Heart left ventricle (tissue), 16 donors: ENCODE results near the gene SP140L. TPM values are rescaled to one million over a fixed set of nuclear protein-coding genes. Genes with fewer than 3 reads are reported as not detected.
A peak's percentile ranks its signal among the peaks of the same experiment; 100 is the strongest.

ENCODE experiments used
- ATAC-seq, 4 donors: fragments of 200-7000 bp; cut with Tn5 transposase; one replicate each; pipeline ENCODE4 v1.9.1; 2020 to 2022; ENCODE audit warnings: moderate library complexity in 4 of 4, mild to moderate bottlenecking in 3 of 4, moderate number of reproducible peaks in 1 of 4
- DNase-seq, 5 donors: peaks; one replicate each; pipeline ENCODE4 v3.0.0-alpha.2; 2020
- H3K27ac ChIP-seq, 12 donors: fragments of 200-600 bp; sonication (generic) in 4 of 12; one replicate each; pipeline versions ENCODE4 v1.5.0 to v1.8.0; 2016 to 2022; ENCODE audit warnings: mild to moderate bottlenecking in 2 of 12
- H3K27me3 ChIP-seq, 9 donors: fragments of 200-600 bp; sonication (generic) in 2 of 9; one replicate each; pipeline versions ENCODE4 v1.5.1 to v1.8.0; 2016 to 2022; ENCODE audit warnings: mild to moderate bottlenecking in 3 of 9
- H3K36me3 ChIP-seq, 9 donors: fragments of 200-600 bp; sonication (generic) in 2 of 9; one replicate each; pipeline versions ENCODE4 v1.5.0 to v1.8.0; 2018 to 2022; ENCODE audit warnings: mild to moderate bottlenecking in 2 of 9
- H3K4me1 ChIP-seq, 12 donors: fragments of 200-600 bp; sonication (generic) in 4 of 12; one replicate each; pipeline versions ENCODE4 v1.5.0 to v1.8.0; 2016 to 2022; ENCODE audit warnings: mild to moderate bottlenecking in 3 of 12
- H3K4me3 ChIP-seq, 12 donors: fragments of 200-600 bp; sonication (generic) in 4 of 12; one replicate each; pipeline versions ENCODE4 v1.5.0 to v1.8.0; 2017 to 2022; ENCODE audit warnings: mild to moderate bottlenecking in 9 of 12, moderate library complexity in 4 of 12
- H3K9me3 ChIP-seq, 12 donors: fragments of 200-600 bp; sonication (generic) in 4 of 12; one replicate each; pipeline versions ENCODE4 v1.5.0 to v1.8.0; 2016 to 2022; ENCODE audit warnings: mild to moderate bottlenecking in 1 of 12
- CTCF ChIP-seq, 12 donors: fragments of 200-600 bp; sonication (generic) in 4 of 12; IDR thresholded peaks; one replicate each; pipeline versions ENCODE4 v1.5.0 to v1.8.0; 2018 to 2022; ENCODE audit warnings: antibody characterized with exemption in 12 of 12, mild to moderate bottlenecking in 5 of 12
- POLR2A ChIP-seq, 2 donors: fragments of 450-650 bp; IDR thresholded peaks; one replicate each; pipeline ENCODE4 v1.6.1; 2017; ENCODE audit warnings: antibody characterized with exemption in 2 of 2, mild to moderate bottlenecking in 2 of 2, moderate library complexity in 2 of 2
- WGBS, 4 donors: extraction: QIAGEN DNeasy Blood & Tissue Kit in 2 of 4; methylation state at CpG; one replicate each; pipeline versions ENCODE4 v1.1.5 to v1.1.7; 2013 to 2018; 5-methylcytosine and 5-hydroxymethylcytosine counted together
- intact Hi-C, 10 donors: fragments of 100-400 bp; cut with DNase I; formaldehyde crosslinking; loops; one replicate each; pipeline versions ENCODE4 v1.11.1 to v1.14.2; 2022
- polyA plus RNA-seq, 2 donors: library from polyadenylated mRNA; stranded (reverse); fragments of 200-250 nt; gene quantifications; one replicate each; pipeline ENCODE4 v1.2.3, GENCODE V29; 2013
- total RNA-seq, 9 donors: library from RNA; depleted of rRNA in 2 of 9; stranded (reverse); fragments of >200 nt in 2 of 9; fragmentation: NEBNext Ultra II Directional in 3 of 9; extraction: Animal tissue kit (Norgen Biotek cat#: 25700) in 3 of 9; gene quantifications; one replicate each; pipeline versions ENCODE4 v1.1.0 to v1.2.4, GENCODE V29; 2016 to 2023
- donor health status: ischemic (EF 13 %, LVEDD 7.1; RV severe dilation, severe dysfunction).
- donor health status: healthy with polysubstance abuse.
- donor health status: DM: no; HTN: yes; CAD: no.
- donor health status: DM: no; HTN: no; CAD: no.
- donor health status: ischemic (EF 25% LVEDD 6.9; RV normal size, moderate dysfunction).
- donor health status: ischemic (EF 25% LVEDD 5.7; RV mildly dilated, moderate dysfunction).
- donor health status: healthy.
- donor health status: DM: yes; HTN: yes; CAD: no.
- donor health status: ischemic (EF 35%, LVEDD 5.7; RV mildly dilated, moderate dysfunction).
- donor health status: nonischemic (EF 11% LVEDD 7.7; RV severe dilation, severe dysfunction).
- donor health status: DM: yes; HTN: yes; CAD: no.
- donor health status: PGD.
- donor health status: ischemic (EF 29% LVEDD 5.4; RV normal size, mild dysfunction).
- donor health status: nonischemic (EF 23%, LVEDD 6.1; RV moderate dilation, normal function).

Gene SP140L
- total and polyA plus RNA-seq, 11 donors = 2.5 to 17.6 (median 4.0) TPM

- Histone ChIP-seq H3K27ac (no peak overlapping the region), H3K4me1 (peaks cover 0 to 49% (median 11%) of the 10 kb centered on the region in 12 donors), H3K4me3 (no peak overlapping the region), H3K27me3 (no peaks in the 10 kb centered on the region), H3K36me3 (peaks cover 0 to 6% (median 0%) of the 10 kb centered on the region in 9 donors), H3K9me3 (peaks cover 0 to 11% (median 0%) of the 10 kb centered on the region in 12 donors)
- TF ChIP-seq CTCF (IDR thresholded peaks at IDR 0.05) (no peak), POLR2A (IDR thresholded peaks at IDR 0.05) (no peak)
- 88 to 95% (median 92%) methylated on average over 4 to 9 of the region's 9 CpGs for WGBS, 4 donors
- DNase-seq (no peak), ATAC-seq (peak in 1 of 4 donors; percentile 31)
- intact Hi-C loops = loop anchor here in 4 of 10 donors (5.0 to 10.0 kb wide), 4 partner anchors 89 to 413 kb away; partner anchors contain the start of genes SP100 (in 2 of the 4), SP110 (in 2 of the 4) and SP140 (in 2 of the 4)
Measured at GRCh38 chr2:230325316-230326243, 1.4 kb upstream of the SP140L start.

- Histone ChIP-seq H3K27me3 (no peaks in the 10 kb centered on the region), H3K4me3 (peak overlapping the region; percentile 6 to 70 (median 50)), H3K9me3 (peaks cover 0 to 8% (median 0%) of the 10 kb centered on the region in 12 donors), H3K27ac (peak overlapping the region in 11 of 12 donors; percentile 59 to 96 (median 81)), H3K36me3 (peaks cover 0 to 16% (median 0%) of the 10 kb centered on the region in 9 donors), H3K4me1 (peaks cover 0 to 61% (median 11%) of the 10 kb centered on the region in 12 donors)
- DNase-seq (no peak), ATAC-seq (peak in 1 of 4 donors; percentile 29)
- WGBS, 4 donors = 65 to 77% (median 70%) methylated on average over 5 of the region's 5 CpGs
- intact Hi-C loops = loop anchor here in 4 of 10 donors (5.0 to 10.0 kb wide), 4 partner anchors 87 to 415 kb away; partner anchors contain the start of genes SP100 (in 2 of the 4), SP110 (in 2 of the 4) and SP140 (in 2 of the 4)
- TF ChIP-seq CTCF (IDR thresholded peaks at IDR 0.05) (no peak), POLR2A (IDR thresholded peaks at IDR 0.05) (no peak)
Measured at GRCh38 chr2:230327418-230328154, 593 bp downstream of the SP140L start.

- peak overlapping the region in 8 of 12 donors; percentile 41 to 70 (median 58) for H3K4me3 ChIP-seq
- no peaks in the 10 kb centered on the region for H3K27me3 ChIP-seq
- DNase-seq (no peak), ATAC-seq (no peak)
- intact Hi-C loops = loop anchor here in 4 of 10 donors (5.0 to 10.0 kb wide), 4 partner anchors 87 to 416 kb away; partner anchors contain the start of genes SP100 (in 2 of the 4), SP110 (in 2 of the 4) and SP140 (in 2 of the 4)
- no peak for TF ChIP-seq POLR2A (IDR thresholded peaks at IDR 0.05)
- no peak for TF ChIP-seq CTCF (IDR thresholded peaks at IDR 0.05)
- peaks cover 0 to 61% (median 11%) of the 10 kb centered on the region in 12 donors for H3K4me1 ChIP-seq
- WGBS, 4 donors = 87 to 95% (median 95%) methylated on average over 8 of the region's 8 CpGs
- peaks cover 0 to 22% (median 0%) of the 10 kb centered on the region in 9 donors for H3K36me3 ChIP-seq
- H3K27ac ChIP-seq = peak overlapping the region in 2 of 12 donors; percentile 65 to 96
- peaks cover 0 to 3% (median 0%) of the 10 kb centered on the region in 12 donors for H3K9me3 ChIP-seq
Measured at GRCh38 chr2:230328155-230328458, 1.1 kb downstream of the SP140L start.
